Neural crest cell (in vitro differentiated cells): ENCODE results near the gene SSPN. TPM values are rescaled to one million over a fixed set of nuclear protein-coding genes. Genes with fewer than 3 reads are reported as not detected.

Experiments used
- DNase-seq: peaks from one replicate; pipeline ENCODE4 v3.0.0; 2021; ENCODE audit warnings: low read depth, mixed read lengths, low spot score
- H3K27ac Mint-ChIP-seq: one replicate; pipeline ENCODE4 v1.8.0; 2021; ENCODE audit warnings: mild to moderate bottlenecking, mixed read lengths; ENCODE audit not compliant: unreplicated experiment
- H3K27me3 Mint-ChIP-seq: 2 replicates; pipeline ENCODE4 v1.8.0; 2021; ENCODE audit warnings: low read depth, mild to moderate bottlenecking, mixed read lengths
- H3K36me3 Mint-ChIP-seq: 2 replicates; pipeline ENCODE4 v1.8.0; 2021; ENCODE audit warnings: low read depth, mild to moderate bottlenecking, mixed read lengths
- H3K4me1 Mint-ChIP-seq: 2 replicates; pipeline ENCODE4 v1.8.0; 2021; ENCODE audit warnings: mixed read lengths
- H3K4me3 Mint-ChIP-seq: one replicate; pipeline ENCODE4 v1.8.0; 2021; ENCODE audit warnings: mild to moderate bottlenecking, mixed read lengths
- H3K9me3 Mint-ChIP-seq: 2 replicates; pipeline ENCODE4 v1.8.0; 2021; ENCODE audit warnings: mixed read lengths
- CTCF ChIP-seq: fragments of 200-600 bp; sonication (generic); conservative IDR thresholded peaks from 2 replicates; pipeline ENCODE4 v1.5.0; 2021; ENCODE audit warnings: antibody characterized with exemption, mild to moderate bottlenecking
- total RNA-seq: library from RNA; stranded (reverse); gene quantifications from 2 replicates; pipeline ENCODE4 v1.2.1, GENCODE V29; 2021

Gene SSPN
- total RNA-seq, 1 donor from 2014 or later = 4.7 TPM

- no peak for DNase-seq
- Mint-ChIP-seq H3K27ac (no peak overlapping the region), H3K36me3 (no peaks in the 10 kb centered on the region), H3K4me3 (no peak overlapping the region), H3K4me1 (peaks cover 29% of the 10 kb centered on the region), H3K27me3 (no peaks in the 10 kb centered on the region), H3K9me3 (peaks cover 3% of the 10 kb centered on the region)
- no peak for TF ChIP-seq CTCF
These were observed 82.9 kb downstream of the SSPN start for GRCh38 chr12:26278266-26278665.

- DNase-seq = no peak
- no peaks in the 10 kb centered on the region for H3K36me3 Mint-ChIP-seq
- no peak for TF ChIP-seq CTCF
- no peaks in the 10 kb centered on the region for H3K27me3 Mint-ChIP-seq
- H3K4me1 Mint-ChIP-seq = peaks cover 26% of the 10 kb centered on the region
- no peak overlapping the region for H3K27ac Mint-ChIP-seq
- no peaks in the 10 kb centered on the region for H3K9me3 Mint-ChIP-seq
- H3K4me3 Mint-ChIP-seq = no peak overlapping the region
These were observed 83.3 kb downstream of the SSPN start for GRCh38 chr12:26278666-26279065.

- Mint-ChIP-seq H3K9me3 (no peaks in the 10 kb centered on the region), H3K4me1 (peaks cover 23% of the 10 kb centered on the region), H3K27me3 (no peaks in the 10 kb centered on the region), H3K4me3 (no peak overlapping the region), H3K36me3 (no peaks in the 10 kb centered on the region), H3K27ac (peak overlapping the region; percentile 44)
- no peak for DNase-seq
- TF ChIP-seq CTCF = no peak
These were observed 83.7 kb downstream of the SSPN start for GRCh38 chr12:26279091-26279490.

GRCh38 chr12:26279908-26280307, 84.5 kb downstream of the SSPN start:
- DNase-seq = no peak
- Mint-ChIP-seq H3K4me1 (peaks cover 15% of the 10 kb centered on the region), H3K27me3 (no peaks in the 10 kb centered on the region), H3K27ac (no peak overlapping the region), H3K4me3 (no peak overlapping the region), H3K36me3 (no peaks in the 10 kb centered on the region), H3K9me3 (no peaks in the 10 kb centered on the region)
- TF ChIP-seq CTCF = no peak

- Mint-ChIP-seq H3K36me3 (no peaks in the 10 kb centered on the region), H3K9me3 (no peaks in the 10 kb centered on the region), H3K4me1 (peaks cover 10% of the 10 kb centered on the region), H3K4me3 (no peak overlapping the region), H3K27me3 (no peaks in the 10 kb centered on the region), H3K27ac (no peak overlapping the region)
- TF ChIP-seq CTCF = no peak
- DNase-seq = no peak
These were observed 85.5 kb downstream of the SSPN start for GRCh38 chr12:26280869-26281268.

GRCh38 chr12:26281320-26281719, 85.9 kb downstream of the SSPN start:
- Mint-ChIP-seq H3K4me1 (peaks cover 8% of the 10 kb centered on the region), H3K27ac (no peak overlapping the region), H3K4me3 (no peak overlapping the region), H3K36me3 (no peaks in the 10 kb centered on the region), H3K9me3 (no peaks in the 10 kb centered on the region), H3K27me3 (no peaks in the 10 kb centered on the region)
- no peak for TF ChIP-seq CTCF
- DNase-seq = no peak
